ENCODE measurements around the gene GPC3.
"Not testable (repeated sequence)": the region's sequence is repeated elsewhere in the genome, so short reads cannot be mapped to it uniquely, and the experiment has no call there.

GPC3 gene

DNA sequence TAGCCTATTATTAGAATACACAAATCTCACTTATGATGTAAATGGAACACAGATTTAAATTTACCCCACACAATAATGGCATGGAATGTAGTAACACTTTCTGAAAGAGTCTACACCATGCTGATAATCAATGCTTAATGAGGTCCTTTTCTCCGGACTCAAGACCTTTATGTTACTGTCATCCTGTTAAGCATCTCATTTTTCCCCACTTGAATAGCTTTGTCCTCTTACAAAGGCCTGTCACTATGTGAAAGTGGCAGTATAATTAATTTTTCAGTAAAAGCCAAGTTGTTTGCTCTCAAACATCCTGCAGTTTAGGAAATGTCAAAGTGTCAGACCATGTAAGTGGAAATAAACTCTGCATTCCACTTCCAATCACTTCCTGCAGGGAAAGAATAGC, 96.4 kb downstream of the GPC3 start:
- H3K9me3 ChIP-seq (replicated peaks in 1 of 2; ENCODE audit: control insufficient read depth in 2 of 2, insufficient read depth in 1 of 2, low read depth in 1 of 2, low read length in 2 of 2): no peaks in the 10 kb centered on the region
- no peak overlapping the region for H3K23ac ChIP-seq (ENCODE audit: low read depth, low read length, poor library complexity)
- no peak overlapping the region for H3K4me3 ChIP-seq (ENCODE audit: low read length in 2 of 2)
- H3K4me2 ChIP-seq (ENCODE audit: insufficient read depth, low read length, poor library complexity, severe bottlenecking): no peak overlapping the region
- peaks cover 4 to 9% of the 10 kb centered on the region in 2 donors for H3K4me1 ChIP-seq (ENCODE audit: control insufficient read depth in 2 of 2, insufficient read depth in 1 of 2, low read depth in 1 of 2, low read length in 2 of 2)
- H4K8ac ChIP-seq (ENCODE audit: low read depth, low read length): no peak overlapping the region
- H2AFZ ChIP-seq (ENCODE audit: low read length): no peak overlapping the region
- H3K14ac ChIP-seq (ENCODE audit: low read length): no peak overlapping the region
- H2BK12ac ChIP-seq (ENCODE audit: low read length): no peak overlapping the region
- no peak overlapping the region for H2AK5ac ChIP-seq (ENCODE audit: low read depth, low read length)
- WGBS, 2 donors (ENCODE audit: extremely low coverage in 2 of 2, insufficient read length in 2 of 2, insufficient replicate concordance in 1 of 2): no CpG with 5 or more reads among the region's 1 CpG
- no peak overlapping the region for H2BK15ac ChIP-seq (ENCODE audit: low read length)
- no peak overlapping the region for H3K18ac ChIP-seq (ENCODE audit: low read length)
- peak overlapping the region; percentile 71 for H3K27ac ChIP-seq (replicated peaks; ENCODE audit: low read length)
- H3K4ac ChIP-seq (ENCODE audit: low read length): no peak overlapping the region
- no peak overlapping the region for H2BK5ac ChIP-seq (ENCODE audit: low read length)
- DNase-seq (ENCODE audit: low spot score): no peak
- no peak overlapping the region for H2BK120ac ChIP-seq (ENCODE audit: low read depth, low read length)
- H3K9ac ChIP-seq (ENCODE audit: low read depth, low read length, poor library complexity): no peak overlapping the region
- H3K36me3 ChIP-seq (replicated peaks in 1 of 2; ENCODE audit: control insufficient read depth in 2 of 2, insufficient read depth in 2 of 2, low read length in 2 of 2): no peaks in the 10 kb centered on the region
- no peak overlapping the region for H4K91ac ChIP-seq (ENCODE audit: low read depth, low read length, poor library complexity)
- H3K79me1 ChIP-seq (ENCODE audit: low read depth, low read length): no peaks in the 10 kb centered on the region
- no peaks in the 10 kb centered on the region for H3K27me3 ChIP-seq (ENCODE audit: control insufficient read depth in 3 of 3, insufficient read depth in 3 of 3, low read depth in 1 of 3, low read length in 3 of 3)

DNA sequence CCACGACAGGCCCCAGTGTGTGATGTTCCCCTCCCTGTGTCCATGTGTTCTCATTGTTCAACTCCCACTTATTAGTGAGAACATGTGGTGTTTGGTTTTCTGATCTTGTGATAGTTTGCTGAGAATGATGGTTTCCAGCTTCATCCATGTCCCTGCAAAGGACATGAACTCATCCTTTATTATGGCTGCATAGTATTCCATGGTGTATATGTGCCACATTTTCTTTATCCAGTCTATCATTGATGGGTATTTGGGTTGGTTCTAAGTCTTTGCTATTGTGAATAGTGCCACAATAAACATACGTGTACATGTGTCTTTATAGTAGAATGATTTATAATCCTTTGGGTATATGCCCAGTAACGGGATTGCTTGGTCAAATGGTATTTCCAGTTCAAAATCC, 97.3 kb downstream of the GPC3 start:
- WGBS, 2 donors (ENCODE audit: extremely low coverage in 2 of 2, insufficient read length in 2 of 2, insufficient replicate concordance in 1 of 2): no CpG with 5 or more reads among the region's 3 CpGs

GRCh38 chrX:133884430-133885394, 100.7 kb downstream of the GPC3 start:
- H4K91ac ChIP-seq (ENCODE audit: low read depth, low read length, poor library complexity): no peak overlapping the region
- no peak overlapping the region for H2AK5ac ChIP-seq (ENCODE audit: low read depth, low read length)
- H2BK15ac ChIP-seq (ENCODE audit: low read length): no peak overlapping the region
- H3K4ac ChIP-seq (ENCODE audit: low read length): no peak overlapping the region
- H3K9ac ChIP-seq (ENCODE audit: low read depth, low read length, poor library complexity): no peak overlapping the region
- H3K27me3 ChIP-seq (ENCODE audit: control insufficient read depth in 3 of 3, insufficient read depth in 3 of 3, low read depth in 1 of 3, low read length in 3 of 3): peaks cover 0 to 10% (median 0%) of the 10 kb centered on the region in 3 experiments
- H4K8ac ChIP-seq (ENCODE audit: low read depth, low read length): no peak overlapping the region
- no peak overlapping the region for H3K23ac ChIP-seq (ENCODE audit: low read depth, low read length, poor library complexity)
- no peak overlapping the region for H2AFZ ChIP-seq (ENCODE audit: low read length)
- DNase-seq (ENCODE audit: low spot score): no peak
- no peak overlapping the region for H3K4me3 ChIP-seq (ENCODE audit: low read length in 2 of 2)
- no peak overlapping the region for H3K27ac ChIP-seq (replicated peaks; ENCODE audit: low read length)
- H3K14ac ChIP-seq (ENCODE audit: low read length): no peak overlapping the region
- H3K4me1 ChIP-seq (ENCODE audit: control insufficient read depth in 2 of 2, insufficient read depth in 1 of 2, low read depth in 1 of 2, low read length in 2 of 2): peaks cover 5 to 9% of the 10 kb centered on the region in 2 donors
- no peaks in the 10 kb centered on the region for H3K36me3 ChIP-seq (replicated peaks in 1 of 2; ENCODE audit: control insufficient read depth in 2 of 2, insufficient read depth in 2 of 2, low read length in 2 of 2)
- no peak overlapping the region for H3K4me2 ChIP-seq (ENCODE audit: insufficient read depth, low read length, poor library complexity, severe bottlenecking)
- H3K79me1 ChIP-seq (ENCODE audit: low read depth, low read length): no peaks in the 10 kb centered on the region
- H2BK5ac ChIP-seq (ENCODE audit: low read length): no peak overlapping the region
- WGBS, 2 donors (ENCODE audit: extremely low coverage in 2 of 2, insufficient read length in 2 of 2, insufficient replicate concordance in 1 of 2): no CpG with 5 or more reads among the region's 4 CpGs
- H2BK120ac ChIP-seq (ENCODE audit: low read depth, low read length): no peak overlapping the region
- no peak overlapping the region for H2BK12ac ChIP-seq (ENCODE audit: low read length)
- H3K9me3 ChIP-seq (replicated peaks in 1 of 2; ENCODE audit: control insufficient read depth in 2 of 2, insufficient read depth in 1 of 2, low read depth in 1 of 2, low read length in 2 of 2): no peaks in the 10 kb centered on the region
- H3K18ac ChIP-seq (ENCODE audit: low read length): no peak overlapping the region

More for the DNA sequence above, 97.3 kb downstream of the GPC3 start:
- not testable (repeated sequence) for H3K23ac ChIP-seq (ENCODE audit: low read depth, low read length, poor library complexity); H3K36me3 ChIP-seq (replicated peaks in 1 of 2; ENCODE audit: control insufficient read depth in 2 of 2, insufficient read depth in 2 of 2, low read length in 2 of 2); H3K4me2 ChIP-seq (ENCODE audit: insufficient read depth, low read length, poor library complexity, severe bottlenecking); H3K4ac ChIP-seq (ENCODE audit: low read length); H2BK12ac ChIP-seq (ENCODE audit: low read length); H4K8ac ChIP-seq (ENCODE audit: low read depth, low read length); H3K27me3 ChIP-seq (ENCODE audit: control insufficient read depth in 3 of 3, insufficient read depth in 3 of 3, low read depth in 1 of 3, low read length in 3 of 3); H3K27ac ChIP-seq (replicated peaks; ENCODE audit: low read length); H3K14ac ChIP-seq (ENCODE audit: low read length); H2BK15ac ChIP-seq (ENCODE audit: low read length); H2BK120ac ChIP-seq (ENCODE audit: low read depth, low read length); H2BK5ac ChIP-seq (ENCODE audit: low read length); H3K18ac ChIP-seq (ENCODE audit: low read length); H3K9ac ChIP-seq (ENCODE audit: low read depth, low read length, poor library complexity); H3K4me1 ChIP-seq (ENCODE audit: control insufficient read depth in 2 of 2, insufficient read depth in 1 of 2, low read depth in 1 of 2, low read length in 2 of 2); H3K9me3 ChIP-seq (replicated peaks in 1 of 2; ENCODE audit: control insufficient read depth in 2 of 2, insufficient read depth in 1 of 2, low read depth in 1 of 2, low read length in 2 of 2); H2AK5ac ChIP-seq (ENCODE audit: low read depth, low read length); H4K91ac ChIP-seq (ENCODE audit: low read depth, low read length, poor library complexity); H3K79me1 ChIP-seq (ENCODE audit: low read depth, low read length); DNase-seq (ENCODE audit: low spot score); H2AFZ ChIP-seq (ENCODE audit: low read length); H3K4me3 ChIP-seq (ENCODE audit: low read length in 2 of 2)

DNA sequence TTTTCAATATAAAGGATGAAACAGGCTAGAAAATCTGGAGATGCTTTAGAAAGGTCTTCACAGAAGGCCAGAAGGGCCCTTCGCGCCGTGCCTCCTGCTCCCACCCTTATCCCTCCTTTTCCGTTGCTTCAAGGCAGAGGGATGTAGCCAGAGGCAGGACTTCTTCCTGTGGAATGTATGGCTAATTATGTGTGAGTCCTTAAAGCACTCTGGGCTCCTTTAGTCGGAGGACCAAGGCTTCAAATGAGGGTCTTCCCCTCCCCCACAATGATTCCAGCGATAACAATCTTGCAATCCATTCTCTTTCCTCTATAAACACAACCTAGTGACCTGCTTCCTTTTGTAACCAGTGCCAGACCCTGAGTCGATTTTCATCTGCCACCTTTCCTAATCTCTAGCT, 103.5 kb downstream of the GPC3 start:
- no peak overlapping the region for H3K14ac ChIP-seq (ENCODE audit: low read length)
- no peak overlapping the region for H2BK5ac ChIP-seq (ENCODE audit: low read length)
- no peak overlapping the region for H3K9ac ChIP-seq (ENCODE audit: low read depth, low read length, poor library complexity)
- peaks cover 0 to 7% of the 10 kb centered on the region in 2 donors for H3K4me1 ChIP-seq (ENCODE audit: control insufficient read depth in 2 of 2, insufficient read depth in 1 of 2, low read depth in 1 of 2, low read length in 2 of 2)
- no peak overlapping the region for H2AFZ ChIP-seq (ENCODE audit: low read length)
- H3K4ac ChIP-seq (ENCODE audit: low read length): no peak overlapping the region
- no peak overlapping the region for H3K4me3 ChIP-seq (ENCODE audit: low read length in 2 of 2)
- no peak overlapping the region for H2BK120ac ChIP-seq (ENCODE audit: low read depth, low read length)
- H3K36me3 ChIP-seq (replicated peaks in 1 of 2; ENCODE audit: control insufficient read depth in 2 of 2, insufficient read depth in 2 of 2, low read length in 2 of 2): no peaks in the 10 kb centered on the region
- no peaks in the 10 kb centered on the region for H3K9me3 ChIP-seq (replicated peaks in 1 of 2; ENCODE audit: control insufficient read depth in 2 of 2, insufficient read depth in 1 of 2, low read depth in 1 of 2, low read length in 2 of 2)
- H3K4me2 ChIP-seq (ENCODE audit: insufficient read depth, low read length, poor library complexity, severe bottlenecking): no peak overlapping the region
- no peak overlapping the region for H2BK15ac ChIP-seq (ENCODE audit: low read length)
- H3K18ac ChIP-seq (ENCODE audit: low read length): no peak overlapping the region
- no peaks in the 10 kb centered on the region for H3K79me1 ChIP-seq (ENCODE audit: low read depth, low read length)
- H4K91ac ChIP-seq (ENCODE audit: low read depth, low read length, poor library complexity): no peak overlapping the region
- H3K27me3 ChIP-seq (ENCODE audit: control insufficient read depth in 3 of 3, insufficient read depth in 3 of 3, low read depth in 1 of 3, low read length in 3 of 3): peaks cover 0 to 10% (median 0%) of the 10 kb centered on the region in 3 experiments
- no peak overlapping the region for H3K23ac ChIP-seq (ENCODE audit: low read depth, low read length, poor library complexity)
- H4K8ac ChIP-seq (ENCODE audit: low read depth, low read length): no peak overlapping the region
- DNase-seq (ENCODE audit: low spot score): peak; percentile 12
- no CpG with 5 or more reads among the region's 7 CpGs for WGBS, 2 donors (ENCODE audit: extremely low coverage in 2 of 2, insufficient read length in 2 of 2, insufficient replicate concordance in 1 of 2)
- peak overlapping the region; percentile 82 for H3K27ac ChIP-seq (replicated peaks; ENCODE audit: low read length)
- H2BK12ac ChIP-seq (ENCODE audit: low read length): no peak overlapping the region
- no peak overlapping the region for H2AK5ac ChIP-seq (ENCODE audit: low read depth, low read length)
